Bronchial epithelial cell (primary cell): ENCODE measurements around the gene SLK. TPM values are rescaled to one million over a fixed set of nuclear protein-coding genes. Genes with fewer than 3 reads are reported as not detected.

ENCODE experiments used
- DNase-seq: peaks from one replicate; pipeline ENCODE4 v3.0.0-alpha.2; 2010; ENCODE audit warnings: low read depth
- FAIRE-seq: peaks from 2 replicates; lab custom pipeline; 2011; peaks lifted over from hg19 to GRCh38; lab: Jason Lieb, UNC
- H3K27me3 ChIP-seq: 2 replicates; pipeline ENCODE4 v1.5.1; 2011; ENCODE audit warnings: low read length; ENCODE audit not compliant: control insufficient read depth, insufficient read depth
- H3K36me3 ChIP-seq: 2 replicates; pipeline ENCODE4 v1.5.1; 2011; ENCODE audit warnings: low read length; ENCODE audit not compliant: control insufficient read depth, insufficient read depth
- H3K4me3 ChIP-seq: 2 replicates; pipeline ENCODE4 v1.5.1; 2011; ENCODE audit warnings: mild to moderate bottlenecking, low read depth, low read length, control low read depth
- total RNA-seq: library from RNA; depleted of rRNA; stranded (reverse); fragments of >200 nt; gene quantifications from 2 replicates; pipeline ENCODE4 v1.2.1, GENCODE V29; 2014
- TF ChIP-seq, protein P1 (sequence below): IDR thresholded peaks from 2 replicates; pipeline ENCODE4 v1.5.1; 2011; ENCODE audit warnings: mild to moderate bottlenecking, moderate library complexity, low read length, control low read depth, inconsistent platforms; ENCODE audit not compliant: insufficient read depth, severe bottlenecking

The SLK gene
- total RNA-seq, 1 donor from 2014 or later: 85.3 TPM

DNA sequence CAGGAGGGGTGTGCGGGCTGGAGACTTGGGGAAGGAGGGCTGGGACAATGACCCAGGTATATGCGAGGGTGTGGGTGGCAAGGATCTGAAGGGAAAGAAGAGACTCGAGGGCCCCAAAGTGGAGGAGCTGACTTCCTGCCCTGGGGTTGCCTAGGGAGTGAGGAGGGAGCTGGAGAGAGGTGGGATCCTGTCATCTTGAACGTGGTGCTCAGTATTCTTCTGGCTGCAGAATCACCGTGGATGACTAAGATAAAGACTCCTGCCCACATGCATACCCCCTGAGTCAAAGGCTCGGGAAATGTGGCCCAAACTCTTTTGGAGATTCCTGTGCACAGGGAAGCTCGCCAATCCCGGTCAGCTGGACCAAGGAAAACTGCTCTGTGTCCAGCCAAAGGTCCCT lies 87.5 kb downstream of the SLK start:
- peaks cover 52% of the 10 kb centered on the region for H3K36me3 ChIP-seq
- no peak overlapping the region for H3K4me3 ChIP-seq
- DNase-seq (peak; percentile 79), FAIRE-seq (no peak)
- no peaks in the 10 kb centered on the region for H3K27me3 ChIP-seq
- TF ChIP-seq, protein P1, sequence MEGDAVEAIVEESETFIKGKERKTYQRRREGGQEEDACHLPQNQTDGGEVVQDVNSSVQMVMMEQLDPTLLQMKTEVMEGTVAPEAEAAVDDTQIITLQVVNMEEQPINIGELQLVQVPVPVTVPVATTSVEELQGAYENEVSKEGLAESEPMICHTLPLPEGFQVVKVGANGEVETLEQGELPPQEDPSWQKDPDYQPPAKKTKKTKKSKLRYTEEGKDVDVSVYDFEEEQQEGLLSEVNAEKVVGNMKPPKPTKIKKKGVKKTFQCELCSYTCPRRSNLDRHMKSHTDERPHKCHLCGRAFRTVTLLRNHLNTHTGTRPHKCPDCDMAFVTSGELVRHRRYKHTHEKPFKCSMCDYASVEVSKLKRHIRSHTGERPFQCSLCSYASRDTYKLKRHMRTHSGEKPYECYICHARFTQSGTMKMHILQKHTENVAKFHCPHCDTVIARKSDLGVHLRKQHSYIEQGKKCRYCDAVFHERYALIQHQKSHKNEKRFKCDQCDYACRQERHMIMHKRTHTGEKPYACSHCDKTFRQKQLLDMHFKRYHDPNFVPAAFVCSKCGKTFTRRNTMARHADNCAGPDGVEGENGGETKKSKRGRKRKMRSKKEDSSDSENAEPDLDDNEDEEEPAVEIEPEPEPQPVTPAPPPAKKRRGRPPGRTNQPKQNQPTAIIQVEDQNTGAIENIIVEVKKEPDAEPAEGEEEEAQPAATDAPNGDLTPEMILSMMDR: no peak

DNA sequence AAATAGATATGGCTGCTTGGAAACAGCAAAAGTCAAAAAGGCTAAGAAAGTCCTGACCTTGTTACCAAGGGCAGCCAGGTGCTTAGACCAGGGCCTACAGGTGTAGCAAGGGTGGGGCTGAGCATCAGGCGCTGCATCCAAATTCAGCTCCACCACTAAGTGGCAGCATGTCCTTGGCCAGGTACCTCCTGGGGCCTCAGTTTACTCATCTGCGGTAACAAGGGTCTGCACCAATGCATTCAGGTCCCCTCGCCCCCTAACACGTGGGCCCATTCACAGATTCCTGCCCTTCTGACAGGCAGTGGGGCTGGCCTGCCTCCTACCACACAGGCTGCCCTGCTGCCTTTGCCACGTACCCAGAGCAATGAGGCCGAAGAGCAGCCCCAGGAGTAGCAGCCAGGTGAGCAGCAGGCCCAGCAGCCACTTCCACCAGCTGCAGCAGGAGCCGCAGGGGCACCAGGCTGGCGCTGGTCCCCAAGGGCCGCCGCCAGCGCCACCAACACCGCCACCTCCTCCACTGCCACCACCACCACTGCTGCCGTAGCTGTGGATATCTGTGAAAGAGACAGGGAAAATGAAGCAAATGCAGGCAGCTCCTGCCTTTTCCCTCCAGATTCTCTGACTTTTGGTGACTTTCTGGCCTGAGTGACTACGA lies 89.8 kb downstream of the SLK start:
- Histone ChIP-seq H3K27me3 (no peaks in the 10 kb centered on the region), H3K4me3 (no peak overlapping the region), H3K36me3 (peaks cover 49% of the 10 kb centered on the region)
- no peak for DNase-seq
- no peak for FAIRE-seq
- TF ChIP-seq, protein P1: no peak

- H3K27me3 ChIP-seq: no peaks in the 10 kb centered on the region
- peaks cover 49% of the 10 kb centered on the region for H3K36me3 ChIP-seq
- DNase-seq (no peak), FAIRE-seq (no peak)
- H3K4me3 ChIP-seq: no peak overlapping the region
- TF ChIP-seq, protein P1: no peak
Observed at GRCh38 chr10:104057717-104058116, 90.8 kb downstream of the SLK start.

DNA sequence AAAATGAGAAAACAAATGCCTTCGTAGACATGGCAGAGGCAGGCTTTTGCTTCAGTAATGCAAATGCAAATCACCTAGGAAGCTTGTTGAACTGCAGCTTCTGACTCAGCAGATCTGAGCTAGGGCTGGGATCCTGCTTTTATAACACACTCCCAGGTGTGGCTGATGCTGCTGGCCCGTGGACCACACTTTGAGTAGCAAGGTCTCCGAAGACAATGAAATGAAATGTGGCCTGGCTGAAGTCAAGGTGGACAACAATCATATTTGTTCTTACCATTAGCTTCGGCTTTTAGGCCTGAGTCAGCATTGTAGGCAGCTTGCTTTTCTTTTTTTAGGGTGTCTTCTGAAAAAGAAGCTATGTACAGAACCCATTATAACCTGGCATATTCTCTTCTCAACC lies 92.4 kb downstream of the SLK start:
- TF ChIP-seq, protein P1: no peak
- FAIRE-seq: no peak
- H3K27me3 ChIP-seq: no peaks in the 10 kb centered on the region
- no peak for DNase-seq
- H3K36me3 ChIP-seq: peaks cover 48% of the 10 kb centered on the region
- no peak overlapping the region for H3K4me3 ChIP-seq

GRCh38 chr10:104061196-104061595 lies 94.3 kb downstream of the SLK start:
- Histone ChIP-seq H3K4me3 (no peak overlapping the region), H3K27me3 (no peaks in the 10 kb centered on the region), H3K36me3 (peaks cover 45% of the 10 kb centered on the region)
- TF ChIP-seq, protein P1: no peak
- no peak for FAIRE-seq
- no peak for DNase-seq

- DNase-seq (no peak), FAIRE-seq (no peak)
- H3K4me3 ChIP-seq: no peak overlapping the region
- TF ChIP-seq, protein P1: no peak
- H3K36me3 ChIP-seq: peaks cover 52% of the 10 kb centered on the region
- H3K27me3 ChIP-seq: no peaks in the 10 kb centered on the region
Observed at GRCh38 chr10:104065748-104066147, 98.8 kb downstream of the SLK start.
